ENCODE measurements around the gene FAM168A.

Gene FAM168A

GRCh38 chr11:73397468-73398131 is 200.3 kb downstream of the FAM168A start:
- no peak for DNase-seq

- no peak for DNase-seq
Measured at GRCh38 chr11:73396985-73397384, 200.9 kb downstream of the FAM168A start.

GRCh38 chr11:73396251-73396930 is 201.5 kb downstream of the FAM168A start:
- DNase-seq, result no peak

GRCh38 chr11:73395297-73396208 is 202.4 kb downstream of the FAM168A start:
- no peak for DNase-seq

GRCh38 chr11:73394416-73395296 is 203.3 kb downstream of the FAM168A start:
- DNase-seq, result no peak

- DNase-seq, result peak; percentile 78
Measured at GRCh38 chr11:73393479-73394415, 204.2 kb downstream of the FAM168A start.

GRCh38 chr11:73393011-73393380 is 204.9 kb downstream of the FAM168A start:
- no peak for DNase-seq

- no peak for DNase-seq
Measured at GRCh38 chr11:73392108-73393010, 205.6 kb downstream of the FAM168A start.

- no peak for DNase-seq
Measured at GRCh38 chr11:73391665-73392064, 206.2 kb downstream of the FAM168A start.

- no peak for DNase-seq
Measured at GRCh38 chr11:73390601-73391565, 207.0 kb downstream of the FAM168A start.

GRCh38 chr11:73389916-73390315 is 208.0 kb downstream of the FAM168A start:
- DNase-seq, result no peak

- DNase-seq, result no peak
Measured at GRCh38 chr11:73389134-73389525, 208.8 kb downstream of the FAM168A start.

- no peak for DNase-seq
Measured at GRCh38 chr11:73388265-73389133, 209.4 kb downstream of the FAM168A start.

GRCh38 chr11:73387594-73388264 is 210.2 kb downstream of the FAM168A start:
- no peak for DNase-seq

- DNase-seq, result no peak
Measured at GRCh38 chr11:73386546-73386945, 211.4 kb downstream of the FAM168A start.

- DNase-seq, result no peak
Measured at GRCh38 chr11:73386016-73386415, 211.9 kb downstream of the FAM168A start.

Measured in activated CD8-positive, alpha-beta memory T cell treated with anti-CD3 and anti-CD28 coated beads, Interleukin-2, amount 50 U/mL, for 48 hours (primary cell).